ENCODE data around the gene NFIA.
"Not testable (repeated sequence)": the region's sequence is repeated elsewhere in the genome, so short reads cannot be mapped to it uniquely, and the experiment has no call there.

NFIA gene

DNA sequence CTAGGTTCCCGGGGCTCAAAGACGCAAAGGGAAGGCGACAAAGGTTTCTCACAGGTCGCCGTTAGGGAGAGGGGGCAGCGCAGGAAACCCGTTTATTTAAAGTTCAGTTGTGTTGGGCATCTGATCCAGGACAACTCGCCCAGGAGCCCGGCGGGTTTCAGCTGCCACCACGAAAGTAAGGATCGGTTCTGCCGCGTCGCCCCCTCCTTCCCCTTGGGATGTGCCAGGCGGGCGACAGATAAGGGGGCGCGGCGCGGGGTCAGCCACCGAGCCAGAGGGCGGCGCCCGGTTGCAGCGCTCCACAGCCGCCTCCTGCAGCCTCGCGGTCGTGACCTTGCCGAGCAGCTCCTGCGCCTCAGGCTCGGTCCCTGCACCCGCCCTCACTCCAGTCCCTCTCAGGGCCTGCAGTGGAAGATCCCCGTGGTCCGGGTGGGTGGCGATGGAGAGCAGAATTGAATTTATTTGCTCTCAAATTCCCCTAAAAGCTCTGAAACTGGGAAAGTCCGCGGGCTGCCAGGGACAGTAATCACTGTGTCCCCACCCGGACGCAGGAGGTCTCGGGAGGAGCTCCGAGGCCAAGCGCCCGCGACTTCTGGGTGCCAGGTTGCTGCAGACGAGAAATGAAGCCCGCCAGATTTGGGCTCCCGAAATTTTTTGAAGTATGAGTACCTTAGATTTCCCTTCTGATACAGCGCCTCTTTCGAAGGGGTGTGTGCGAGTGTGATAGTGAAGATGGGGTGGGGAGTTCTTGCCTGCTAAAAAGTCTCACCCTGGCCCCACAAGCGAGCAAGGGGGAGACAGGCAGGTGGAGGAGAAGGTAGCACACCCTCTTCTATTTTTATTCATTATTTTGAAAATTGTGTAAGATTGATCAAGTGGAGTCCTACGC lies 28.4 kb upstream of the NFIA start:
- TF ChIP-seq CTCF (IDR thresholded peaks at IDR 0.05; ENCODE audit: extremely low read depth, missing control alignments): no peak
- no peak for DNase-seq (ENCODE audit: low spot score)

GRCh38 chr1:61054601-61054993 lies 27.8 kb upstream of the NFIA start:
- TF ChIP-seq CTCF (IDR thresholded peaks at IDR 0.05; ENCODE audit: extremely low read depth, missing control alignments): no peak
- no peak for DNase-seq (ENCODE audit: low spot score)

DNA sequence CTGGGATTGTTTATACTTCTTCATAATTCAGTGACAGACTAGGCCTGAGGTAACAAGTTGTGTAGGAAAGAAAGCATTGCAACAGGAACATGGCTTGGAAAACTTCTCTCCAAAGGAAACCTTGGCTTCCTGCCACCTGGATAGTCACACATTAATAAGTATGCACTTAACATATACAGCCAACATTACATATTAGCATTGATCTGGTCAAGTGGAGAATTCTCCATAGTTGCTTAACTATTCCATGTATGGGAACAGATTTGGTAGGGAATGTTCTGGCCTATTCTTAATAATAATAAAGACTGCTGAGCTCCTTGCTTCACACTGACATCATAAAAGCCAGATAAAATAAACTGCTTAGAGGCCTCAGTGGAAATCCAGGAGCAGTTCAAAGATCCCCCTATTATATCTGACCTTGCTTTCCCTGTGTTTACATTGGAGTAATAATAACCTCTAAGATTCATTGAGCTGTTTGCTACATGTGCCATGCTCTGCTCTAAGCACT lies 27.2 kb upstream of the NFIA start:
- DNase-seq (ENCODE audit: low spot score): no peak
- TF ChIP-seq CTCF (IDR thresholded peaks at IDR 0.05; ENCODE audit: extremely low read depth, missing control alignments): no peak

- no peak for DNase-seq (ENCODE audit: low spot score)
- no peak for TF ChIP-seq CTCF (IDR thresholded peaks at IDR 0.05; ENCODE audit: extremely low read depth, missing control alignments)
Measured at GRCh38 chr1:61056196-61056572, 26.2 kb upstream of the NFIA start.

DNA sequence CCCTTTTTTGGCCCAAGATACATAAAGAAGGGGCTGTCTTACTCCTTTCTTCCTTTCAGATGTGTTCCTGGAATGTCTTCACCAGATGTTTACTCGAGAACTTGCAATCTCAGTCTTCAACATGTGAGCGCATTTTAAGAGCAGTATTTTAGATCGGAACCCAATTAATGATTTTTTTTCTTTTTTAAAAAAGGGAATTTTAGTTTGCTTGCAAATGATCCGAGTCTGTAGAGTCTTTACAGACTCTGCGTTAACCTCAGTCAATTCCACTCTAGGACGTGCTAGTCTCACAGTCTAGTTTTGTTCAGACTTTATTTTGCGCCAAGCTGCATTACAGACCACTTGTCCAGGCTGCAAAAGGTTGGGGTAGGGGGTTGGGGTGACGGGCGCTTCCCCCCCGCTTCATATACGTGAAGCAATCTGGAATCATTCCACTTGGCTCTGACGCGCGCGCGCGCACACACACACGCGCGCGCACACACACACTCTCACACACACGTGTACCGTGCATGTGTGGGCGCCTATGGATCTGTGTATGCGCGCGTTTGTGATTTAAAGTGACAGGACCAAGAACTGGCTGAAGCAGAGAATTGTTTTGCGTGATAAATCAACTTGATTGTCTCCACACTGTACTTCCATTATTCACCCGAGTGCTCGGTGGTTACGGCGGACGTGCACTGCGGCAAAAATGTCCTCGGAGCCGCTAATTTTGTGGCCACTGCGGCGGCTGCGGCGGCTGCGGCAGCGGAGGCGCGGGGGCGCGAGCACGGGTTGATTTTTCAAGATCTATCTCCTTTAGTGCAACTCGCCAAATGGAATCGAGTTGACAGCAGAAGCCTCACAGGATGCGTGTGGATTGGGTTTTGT lies 25.6 kb upstream of the NFIA start:
- no peak for TF ChIP-seq CTCF (IDR thresholded peaks at IDR 0.05; ENCODE audit: extremely low read depth, missing control alignments)
- no peak for DNase-seq (ENCODE audit: low spot score)

- no peak for DNase-seq (ENCODE audit: low spot score)
- TF ChIP-seq CTCF (IDR thresholded peaks at IDR 0.05; ENCODE audit: extremely low read depth, missing control alignments): no peak
Measured at GRCh38 chr1:61058483-61059245, 23.7 kb upstream of the NFIA start.

GRCh38 chr1:61061601-61062000 lies 20.8 kb upstream of the NFIA start:
- not testable (repeated sequence) for DNase-seq (ENCODE audit: low spot score)
